ENCODE results near the gene SLC25A21.
"Not testable (repeated sequence)": the region's sequence is repeated elsewhere in the genome, so short reads cannot be mapped to it uniquely, and the experiment has no call there.

The SLC25A21 gene

GRCh38 chr14:37081856-37082255 is 90.5 kb downstream of the SLC25A21 start:
- no peaks in the 10 kb centered on the region for H3K27me3 ChIP-seq (replicated peaks; ENCODE audit: control insufficient read depth, insufficient read depth, low read length, poor library complexity, severe bottlenecking)
- H3K4me3 ChIP-seq (ENCODE audit: insufficient read depth, low read depth, low read length, poor library complexity, severe bottlenecking), result no peak overlapping the region
- H3K9me3 ChIP-seq (ENCODE audit: control insufficient read depth, low read length), result no peaks in the 10 kb centered on the region
- H3K4me1 ChIP-seq (ENCODE audit: control insufficient read depth, insufficient read depth, low read length, poor library complexity, severe bottlenecking), result no peaks in the 10 kb centered on the region
- DNase-seq, result no peak
- H3K27ac ChIP-seq (ENCODE audit: insufficient read depth, low read length, poor library complexity, severe bottlenecking), result no peak overlapping the region
- H3K36me3 ChIP-seq (ENCODE audit: control insufficient read depth, insufficient read depth, low read length), result no peaks in the 10 kb centered on the region

- Histone ChIP-seq H3K4me3 (ENCODE audit: insufficient read depth, low read depth, low read length, poor library complexity, severe bottlenecking) (no peak overlapping the region), H3K27ac (ENCODE audit: insufficient read depth, low read length, poor library complexity, severe bottlenecking) (no peak overlapping the region)
- DNase-seq, result no peak
Observed at GRCh38 chr14:37081218-37081617, 91.2 kb downstream of the SLC25A21 start.

GRCh38 chr14:37078131-37078530 is 94.3 kb downstream of the SLC25A21 start:
- no peak for DNase-seq
- H3K4me1 ChIP-seq (ENCODE audit: control insufficient read depth, insufficient read depth, low read length, poor library complexity, severe bottlenecking), result no peaks in the 10 kb centered on the region
- H3K27me3 ChIP-seq (replicated peaks; ENCODE audit: control insufficient read depth, insufficient read depth, low read length, poor library complexity, severe bottlenecking), result no peaks in the 10 kb centered on the region
- H3K9me3 ChIP-seq (ENCODE audit: control insufficient read depth, low read length), result no peaks in the 10 kb centered on the region
- no peak overlapping the region for H3K27ac ChIP-seq (ENCODE audit: insufficient read depth, low read length, poor library complexity, severe bottlenecking)
- H3K4me3 ChIP-seq (ENCODE audit: insufficient read depth, low read depth, low read length, poor library complexity, severe bottlenecking), result no peak overlapping the region
- H3K36me3 ChIP-seq (ENCODE audit: control insufficient read depth, insufficient read depth, low read length), result no peaks in the 10 kb centered on the region

More at GRCh38 chr14:37081218-37081617, 91.2 kb downstream of the SLC25A21 start:
- Histone ChIP-seq H3K27me3 (replicated peaks; ENCODE audit: control insufficient read depth, insufficient read depth, low read length, poor library complexity, severe bottlenecking) (no peaks in the 10 kb centered on the region), H3K9me3 (ENCODE audit: control insufficient read depth, low read length) (no peaks in the 10 kb centered on the region), H3K36me3 (ENCODE audit: control insufficient read depth, insufficient read depth, low read length) (no peaks in the 10 kb centered on the region), H3K4me1 (ENCODE audit: control insufficient read depth, insufficient read depth, low read length, poor library complexity, severe bottlenecking) (no peaks in the 10 kb centered on the region)

GRCh38 chr14:37074320-37074719 is 98.1 kb downstream of the SLC25A21 start:
- H3K4me1 ChIP-seq (ENCODE audit: control insufficient read depth, insufficient read depth, low read length, poor library complexity, severe bottlenecking); DNase-seq; H3K9me3 ChIP-seq (ENCODE audit: control insufficient read depth, low read length); H3K27me3 ChIP-seq (replicated peaks; ENCODE audit: control insufficient read depth, insufficient read depth, low read length, poor library complexity, severe bottlenecking); H3K4me3 ChIP-seq (ENCODE audit: insufficient read depth, low read depth, low read length, poor library complexity, severe bottlenecking); H3K36me3 ChIP-seq (ENCODE audit: control insufficient read depth, insufficient read depth, low read length); H3K27ac ChIP-seq (ENCODE audit: insufficient read depth, low read length, poor library complexity, severe bottlenecking): not testable (repeated sequence)

DNA sequence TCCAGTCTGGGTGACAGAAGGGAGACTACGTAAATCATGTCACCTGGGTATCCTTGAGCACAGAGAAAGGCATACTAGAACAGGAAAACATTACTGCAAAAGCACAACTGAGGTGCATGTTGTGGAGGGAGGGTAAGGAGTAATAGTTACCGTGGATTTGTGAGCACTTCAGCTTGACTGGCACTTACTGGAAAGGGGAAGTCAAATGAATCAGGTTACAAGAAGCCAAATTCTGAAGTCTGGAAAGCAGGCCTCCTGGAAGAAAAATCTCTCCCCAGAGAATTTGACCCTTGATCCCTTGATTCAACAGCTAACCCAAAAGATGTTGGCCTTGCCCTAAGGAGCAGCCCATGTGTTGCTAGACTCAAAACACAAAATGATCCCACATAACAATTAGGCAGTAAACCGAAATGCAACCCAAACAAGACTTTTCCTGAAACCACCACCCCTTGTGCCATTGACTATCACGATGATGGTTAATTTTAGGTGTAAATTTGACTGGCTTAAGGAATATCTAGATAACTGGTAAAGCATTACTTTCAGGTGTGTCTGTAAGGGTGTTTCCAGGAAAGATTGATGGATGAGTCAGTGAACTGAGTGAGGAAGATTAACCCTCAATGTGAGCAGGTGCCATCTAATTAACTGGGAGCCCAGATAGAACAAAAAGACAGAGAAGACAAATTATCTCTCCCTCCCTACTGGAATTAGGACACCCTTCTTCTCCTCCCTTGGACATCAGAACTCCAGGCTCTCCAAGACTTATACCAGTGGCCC is 108.8 kb downstream of the SLC25A21 start:
- H3K9me3 ChIP-seq (ENCODE audit: control insufficient read depth, low read length), result no peaks in the 10 kb centered on the region
- H3K27me3 ChIP-seq (replicated peaks; ENCODE audit: control insufficient read depth, insufficient read depth, low read length, poor library complexity, severe bottlenecking), result no peaks in the 10 kb centered on the region
- no peak for DNase-seq
- H3K36me3 ChIP-seq (ENCODE audit: control insufficient read depth, insufficient read depth, low read length), result no peaks in the 10 kb centered on the region
- no peak overlapping the region for H3K4me3 ChIP-seq (ENCODE audit: insufficient read depth, low read depth, low read length, poor library complexity, severe bottlenecking)
- H3K4me1 ChIP-seq (ENCODE audit: control insufficient read depth, insufficient read depth, low read length, poor library complexity, severe bottlenecking), result no peaks in the 10 kb centered on the region
- H3K27ac ChIP-seq (ENCODE audit: insufficient read depth, low read length, poor library complexity, severe bottlenecking), result no peak overlapping the region

DNA sequence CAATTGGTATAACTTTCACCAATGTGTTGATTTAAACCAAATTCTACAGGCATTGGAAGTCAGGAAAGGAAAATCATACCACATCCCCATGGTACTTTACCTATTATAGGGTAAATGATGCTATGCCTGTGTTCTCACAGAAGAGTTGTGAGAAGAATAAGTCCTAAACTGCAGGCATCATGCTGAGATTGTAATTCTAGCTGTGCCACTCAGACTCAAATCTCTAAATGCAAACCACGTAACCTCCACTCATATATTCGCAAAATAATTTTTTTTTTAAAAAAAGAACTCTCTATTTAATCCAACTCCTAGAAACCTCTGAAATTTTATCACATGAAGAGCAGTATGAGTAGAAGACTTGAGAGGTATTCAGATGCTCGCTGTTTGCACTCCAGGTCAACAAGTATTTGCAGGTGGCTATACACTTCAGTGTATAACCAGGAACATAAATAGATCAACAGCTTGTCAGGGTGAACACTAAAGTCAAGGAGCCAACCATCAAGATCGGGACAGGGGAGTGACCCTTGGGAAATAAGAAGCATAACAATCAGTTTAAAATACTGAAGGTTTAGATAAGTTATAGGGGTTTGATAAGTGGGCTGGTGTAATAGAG is 110.1 kb downstream of the SLC25A21 start:
- no peak overlapping the region for H3K4me3 ChIP-seq (ENCODE audit: insufficient read depth, low read depth, low read length, poor library complexity, severe bottlenecking)

GRCh38 chr14:37061697-37062096 is 110.7 kb downstream of the SLC25A21 start:
- no peak for DNase-seq
- H3K4me3 ChIP-seq (ENCODE audit: insufficient read depth, low read depth, low read length, poor library complexity, severe bottlenecking), result no peak overlapping the region
- no peak overlapping the region for H3K27ac ChIP-seq (ENCODE audit: insufficient read depth, low read length, poor library complexity, severe bottlenecking)
- H3K9me3 ChIP-seq (ENCODE audit: control insufficient read depth, low read length), result no peaks in the 10 kb centered on the region
- no peaks in the 10 kb centered on the region for H3K27me3 ChIP-seq (replicated peaks; ENCODE audit: control insufficient read depth, insufficient read depth, low read length, poor library complexity, severe bottlenecking)
- no peaks in the 10 kb centered on the region for H3K36me3 ChIP-seq (ENCODE audit: control insufficient read depth, insufficient read depth, low read length)
- no peaks in the 10 kb centered on the region for H3K4me1 ChIP-seq (ENCODE audit: control insufficient read depth, insufficient read depth, low read length, poor library complexity, severe bottlenecking)

More for the DNA sequence above, 110.1 kb downstream of the SLC25A21 start:
- Histone ChIP-seq H3K27ac (ENCODE audit: insufficient read depth, low read length, poor library complexity, severe bottlenecking) (no peak overlapping the region), H3K4me1 (ENCODE audit: control insufficient read depth, insufficient read depth, low read length, poor library complexity, severe bottlenecking) (no peaks in the 10 kb centered on the region), H3K36me3 (ENCODE audit: control insufficient read depth, insufficient read depth, low read length) (no peaks in the 10 kb centered on the region), H3K9me3 (ENCODE audit: control insufficient read depth, low read length) (no peaks in the 10 kb centered on the region), H3K27me3 (replicated peaks; ENCODE audit: control insufficient read depth, insufficient read depth, low read length, poor library complexity, severe bottlenecking) (no peaks in the 10 kb centered on the region)
- no peak for DNase-seq

DNA sequence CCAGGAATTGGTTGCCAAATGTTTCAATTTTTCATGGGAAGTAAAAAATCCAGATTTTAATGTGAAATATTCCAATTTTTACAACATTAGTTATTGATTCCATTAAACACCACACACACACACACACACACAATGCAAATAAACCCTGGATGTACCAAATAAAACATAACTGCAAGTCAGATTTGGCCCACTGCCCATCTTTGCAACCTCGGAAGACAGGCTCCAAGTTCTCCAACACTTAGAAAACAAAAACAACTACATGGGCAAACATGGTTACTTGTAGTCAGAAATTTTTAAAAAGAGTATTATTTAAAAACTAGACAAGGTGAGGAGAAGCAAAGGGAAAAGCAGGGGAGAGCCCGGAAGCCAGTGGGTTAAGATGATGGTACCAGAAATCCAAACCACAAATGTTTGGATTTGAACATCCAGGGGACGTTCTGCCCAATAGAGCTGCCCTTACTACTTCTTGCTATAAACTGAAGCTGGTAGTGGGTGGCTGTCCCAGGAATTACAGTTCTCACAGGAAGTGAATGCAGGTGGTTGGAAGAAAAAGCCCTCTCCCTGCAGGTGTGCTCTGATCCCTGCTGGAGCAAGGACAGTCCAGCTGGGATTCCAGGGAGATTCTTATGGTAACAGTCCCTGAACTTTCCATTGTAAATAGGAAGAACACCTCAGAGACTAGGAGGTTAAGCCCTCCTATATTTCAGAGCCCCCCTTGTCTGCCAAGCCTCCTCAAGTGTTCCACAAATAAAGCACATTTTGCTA is 111.7 kb downstream of the SLC25A21 start:
- H3K36me3 ChIP-seq (ENCODE audit: control insufficient read depth, insufficient read depth, low read length), result no peaks in the 10 kb centered on the region
- H3K4me3 ChIP-seq (ENCODE audit: insufficient read depth, low read depth, low read length, poor library complexity, severe bottlenecking), result no peak overlapping the region
- no peaks in the 10 kb centered on the region for H3K4me1 ChIP-seq (ENCODE audit: control insufficient read depth, insufficient read depth, low read length, poor library complexity, severe bottlenecking)
- no peaks in the 10 kb centered on the region for H3K27me3 ChIP-seq (replicated peaks; ENCODE audit: control insufficient read depth, insufficient read depth, low read length, poor library complexity, severe bottlenecking)
- H3K27ac ChIP-seq (ENCODE audit: insufficient read depth, low read length, poor library complexity, severe bottlenecking), result no peak overlapping the region
- no peak for DNase-seq
- H3K9me3 ChIP-seq (ENCODE audit: control insufficient read depth, low read length), result no peaks in the 10 kb centered on the region

- H3K27ac ChIP-seq (ENCODE audit: insufficient read depth, low read length, poor library complexity, severe bottlenecking), result no peak overlapping the region
- no peak for DNase-seq
- no peaks in the 10 kb centered on the region for H3K36me3 ChIP-seq (ENCODE audit: control insufficient read depth, insufficient read depth, low read length)
- no peaks in the 10 kb centered on the region for H3K9me3 ChIP-seq (ENCODE audit: control insufficient read depth, low read length)
- no peak overlapping the region for H3K4me3 ChIP-seq (ENCODE audit: insufficient read depth, low read depth, low read length, poor library complexity, severe bottlenecking)
- no peaks in the 10 kb centered on the region for H3K27me3 ChIP-seq (replicated peaks; ENCODE audit: control insufficient read depth, insufficient read depth, low read length, poor library complexity, severe bottlenecking)
- H3K4me1 ChIP-seq (ENCODE audit: control insufficient read depth, insufficient read depth, low read length, poor library complexity, severe bottlenecking), result no peaks in the 10 kb centered on the region
Observed at GRCh38 chr14:37057776-37058175, 114.6 kb downstream of the SLC25A21 start.

- DNase-seq, result no peak
- no peaks in the 10 kb centered on the region for H3K27me3 ChIP-seq (replicated peaks; ENCODE audit: control insufficient read depth, insufficient read depth, low read length, poor library complexity, severe bottlenecking)
- no peak overlapping the region for H3K4me3 ChIP-seq (ENCODE audit: insufficient read depth, low read depth, low read length, poor library complexity, severe bottlenecking)
- no peaks in the 10 kb centered on the region for H3K9me3 ChIP-seq (ENCODE audit: control insufficient read depth, low read length)
- H3K36me3 ChIP-seq (ENCODE audit: control insufficient read depth, insufficient read depth, low read length), result no peaks in the 10 kb centered on the region
- no peaks in the 10 kb centered on the region for H3K4me1 ChIP-seq (ENCODE audit: control insufficient read depth, insufficient read depth, low read length, poor library complexity, severe bottlenecking)
- no peak overlapping the region for H3K27ac ChIP-seq (ENCODE audit: insufficient read depth, low read length, poor library complexity, severe bottlenecking)
Observed at GRCh38 chr14:37056473-37056872, 115.9 kb downstream of the SLC25A21 start.

Data from effector memory CD4-positive, alpha-beta T cell (primary cell).